ENCODE measurements around the gene RBBP8NL.
A peak's percentile ranks its signal among the peaks of the same experiment; 100 is the strongest.

RBBP8NL gene

GRCh38 chr20:62396367-62397239, 30.7 kb downstream of the RBBP8NL start:
- TF ChIP-seq ISL1 (CRISPR knock-in tag; IDR thresholded peaks at IDR 0.05), result no peak
- no peak for TF ChIP-seq ZFP30 (CRISPR knock-in tag; IDR thresholded peaks at IDR 0.05)
- no peak for TF ChIP-seq RARB (CRISPR knock-in tag; IDR thresholded peaks at IDR 0.05)
- no peak for TF ChIP-seq ZNF70 (CRISPR knock-in tag; IDR thresholded peaks at IDR 0.05)
- TF ChIP-seq TOX (CRISPR knock-in tag; IDR thresholded peaks at IDR 0.05; ENCODE audit: borderline replicate concordance), result no peak
- TF ChIP-seq CSRNP3 (CRISPR knock-in tag; IDR thresholded peaks at IDR 0.05), result no peak
- no peak for TF ChIP-seq PATZ1 (CRISPR knock-in tag; IDR thresholded peaks at IDR 0.05; ENCODE audit: borderline replicate concordance)
- TF ChIP-seq PPARA (CRISPR knock-in tag; IDR thresholded peaks at IDR 0.05; ENCODE audit: borderline replicate concordance), result no peak

GRCh38 chr20:62395311-62396242, 31.8 kb downstream of the RBBP8NL start:
- peak; percentile 47 for ATAC-seq
- no peak for TF ChIP-seq PPARA (CRISPR knock-in tag; IDR thresholded peaks at IDR 0.05; ENCODE audit: borderline replicate concordance)
- TF ChIP-seq CREB5 (CRISPR knock-in tag; IDR thresholded peaks at IDR 0.05; ENCODE audit: low read depth), result no peak
- TF ChIP-seq ZNF70 (CRISPR knock-in tag; IDR thresholded peaks at IDR 0.05), result no peak
- TF ChIP-seq ZNF565 (CRISPR knock-in tag; conservative IDR thresholded peaks at IDR 0.05; ENCODE audit: low read depth), result no peak
- TF ChIP-seq PATZ1 (CRISPR knock-in tag; IDR thresholded peaks at IDR 0.05; ENCODE audit: borderline replicate concordance), result no peak
- TF ChIP-seq GLIS3 (CRISPR knock-in tag; IDR thresholded peaks at IDR 0.05), result no peak
- TF ChIP-seq CSRNP3 (CRISPR knock-in tag; IDR thresholded peaks at IDR 0.05), result no peak
- no peak for TF ChIP-seq CSDC2 (CRISPR knock-in tag; IDR thresholded peaks at IDR 0.05)
- TF ChIP-seq ZNF8 (CRISPR knock-in tag; IDR thresholded peaks at IDR 0.05), result no peak
- TF ChIP-seq POU6F1 (CRISPR knock-in tag; IDR thresholded peaks at IDR 0.05; ENCODE audit: borderline replicate concordance, low read depth), result no peak
- no peak for TF ChIP-seq TOX (CRISPR knock-in tag; IDR thresholded peaks at IDR 0.05; ENCODE audit: borderline replicate concordance)
- no peak for TF ChIP-seq SNAI2 (CRISPR knock-in tag; IDR thresholded peaks at IDR 0.05)
- no peak for TF ChIP-seq ARNTL (CRISPR knock-in tag; IDR thresholded peaks at IDR 0.05; ENCODE audit: borderline replicate concordance, low read depth)
- no peak for TF ChIP-seq ZC3H10 (CRISPR knock-in tag; IDR thresholded peaks at IDR 0.05)

More at GRCh38 chr20:62396367-62397239, 30.7 kb downstream of the RBBP8NL start:
- no peak for ATAC-seq

Data from SK-N-SH treated with all-trans-retinoic acid at 6 μM for 48 hours (cell line).